Measurements from ENCODE around the gene PNMA8C. TPM values are rescaled to one million over a fixed set of nuclear protein-coding genes. Genes with fewer than 3 reads are reported as not detected.

Gene PNMA8C
- polyA plus RNA-seq, 2 of the 4 experiments (the other 2 are of a cell fraction), result 0.01 TPM; not detected in 1

DNA sequence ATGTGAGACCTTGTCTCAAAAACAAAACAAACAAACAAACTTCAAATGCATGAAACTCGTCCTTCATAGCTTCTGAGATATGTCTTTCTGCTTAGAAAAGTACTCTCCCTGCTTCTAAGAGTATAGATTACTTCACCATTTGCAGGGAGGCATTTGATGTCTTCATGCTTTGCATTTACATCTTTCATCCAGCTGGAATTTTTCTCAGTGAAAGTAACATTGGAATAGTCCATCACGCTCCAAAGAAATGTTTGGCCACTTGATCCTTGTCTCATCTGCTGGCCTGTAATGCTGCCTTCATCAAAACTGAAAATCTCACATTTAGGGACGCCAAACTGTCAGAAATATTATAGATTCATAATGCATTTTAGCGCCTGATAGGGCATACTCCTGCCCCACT, 23.4 kb upstream of the PNMA8C start:
- DNase-seq (ENCODE audit: low read depth in 1 of 2, low spot score in 1 of 2) (no peak), FAIRE-seq (no peak)
- no peak overlapping the region for H3K27ac ChIP-seq

DNA sequence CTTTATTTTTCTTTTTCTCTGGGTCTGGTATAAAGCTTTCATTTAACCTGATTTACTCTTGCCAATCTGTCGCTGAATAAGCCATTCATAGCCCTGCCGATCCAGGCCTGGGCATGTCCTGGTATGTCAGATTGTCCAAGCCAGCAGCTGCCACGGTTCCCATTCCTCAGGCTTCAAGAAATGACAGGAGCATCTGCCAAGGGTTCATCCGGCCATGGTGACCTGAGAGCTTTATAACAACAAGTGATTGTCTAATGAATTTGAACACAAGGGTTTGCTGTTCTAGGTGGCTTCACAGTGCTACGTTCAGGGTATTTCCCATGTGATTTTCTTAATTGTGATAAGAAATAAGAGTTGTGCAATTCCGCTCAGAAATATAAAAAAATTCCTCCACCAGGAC, 22.6 kb upstream of the PNMA8C start:
- no peak for TF ChIP-seq EHF (CRISPR knock-in tag; IDR thresholded peaks at IDR 0.05)
- no peak for TF ChIP-seq HOXA7 (CRISPR knock-in tag; IDR thresholded peaks at IDR 0.05)
- no peak for TF ChIP-seq RNF2 (IDR thresholded peaks at IDR 0.05; ENCODE audit: borderline replicate concordance, low read depth)
- no peak for TF ChIP-seq SREBF2 (IDR thresholded peaks at IDR 0.05)
- Histone ChIP-seq H3K4me1 (no peaks in the 10 kb centered on the region), H3K4me2 (no peak overlapping the region), H3K4me3 (no peak overlapping the region), H3K27ac (no peak overlapping the region), H3K9me3 (no peaks in the 10 kb centered on the region)
- ChIA-PET CTCF (interaction anchor here (1.0 to 2.5 kb wide), 7 partner anchors 33 to 374 kb away, joined by 3 to 12 read pairs (median 6); no protein-coding TSS in a partner anchor), POLR2A (interaction anchor here (0.6 kb wide), 1 partner anchor 65 kb away, joined by 3 read pairs; no protein-coding TSS in a partner anchor)
- 78% methylated on average over 6 of the region's 6 CpGs for WGBS (ENCODE audit: missing lambda C conversion rate)
- ATAC-seq (no peak), FAIRE-seq (no peak), DNase-seq (ENCODE audit: low read depth in 1 of 2, low spot score in 1 of 2) (no peak)

More for the DNA sequence above, 23.4 kb upstream of the PNMA8C start:
- CTCF ChIA-PET, result interaction anchor here (0.6 to 2.5 kb wide), 7 partner anchors 35 to 375 kb away, joined by 3 to 12 read pairs (median 6); no protein-coding TSS in a partner anchor
- no peak for ATAC-seq
- WGBS (ENCODE audit: missing lambda C conversion rate), result 41% methylated on average over 4 of the region's 4 CpGs
- POLR2A ChIA-PET, result no interaction called here
- TF ChIP-seq, protein P1, sequence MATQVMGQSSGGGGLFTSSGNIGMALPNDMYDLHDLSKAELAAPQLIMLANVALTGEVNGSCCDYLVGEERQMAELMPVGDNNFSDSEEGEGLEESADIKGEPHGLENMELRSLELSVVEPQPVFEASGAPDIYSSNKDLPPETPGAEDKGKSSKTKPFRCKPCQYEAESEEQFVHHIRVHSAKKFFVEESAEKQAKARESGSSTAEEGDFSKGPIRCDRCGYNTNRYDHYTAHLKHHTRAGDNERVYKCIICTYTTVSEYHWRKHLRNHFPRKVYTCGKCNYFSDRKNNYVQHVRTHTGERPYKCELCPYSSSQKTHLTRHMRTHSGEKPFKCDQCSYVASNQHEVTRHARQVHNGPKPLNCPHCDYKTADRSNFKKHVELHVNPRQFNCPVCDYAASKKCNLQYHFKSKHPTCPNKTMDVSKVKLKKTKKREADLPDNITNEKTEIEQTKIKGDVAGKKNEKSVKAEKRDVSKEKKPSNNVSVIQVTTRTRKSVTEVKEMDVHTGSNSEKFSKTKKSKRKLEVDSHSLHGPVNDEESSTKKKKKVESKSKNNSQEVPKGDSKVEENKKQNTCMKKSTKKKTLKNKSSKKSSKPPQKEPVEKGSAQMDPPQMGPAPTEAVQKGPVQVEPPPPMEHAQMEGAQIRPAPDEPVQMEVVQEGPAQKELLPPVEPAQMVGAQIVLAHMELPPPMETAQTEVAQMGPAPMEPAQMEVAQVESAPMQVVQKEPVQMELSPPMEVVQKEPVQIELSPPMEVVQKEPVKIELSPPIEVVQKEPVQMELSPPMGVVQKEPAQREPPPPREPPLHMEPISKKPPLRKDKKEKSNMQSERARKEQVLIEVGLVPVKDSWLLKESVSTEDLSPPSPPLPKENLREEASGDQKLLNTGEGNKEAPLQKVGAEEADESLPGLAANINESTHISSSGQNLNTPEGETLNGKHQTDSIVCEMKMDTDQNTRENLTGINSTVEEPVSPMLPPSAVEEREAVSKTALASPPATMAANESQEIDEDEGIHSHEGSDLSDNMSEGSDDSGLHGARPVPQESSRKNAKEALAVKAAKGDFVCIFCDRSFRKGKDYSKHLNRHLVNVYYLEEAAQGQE (IDR thresholded peaks at IDR 0.05), result no peak
- TF ChIP-seq ZFP36 (IDR thresholded peaks at IDR 0.05; ENCODE audit: borderline replicate concordance, partially characterized antibody) (no peak), MAFK (IDR thresholded peaks at IDR 0.05; ENCODE audit: partially characterized antibody) (no peak), GATA3 (IDR thresholded peaks at IDR 0.05; ENCODE audit: borderline replicate concordance) (no peak), HOXB5 (CRISPR knock-in tag; IDR thresholded peaks at IDR 0.05) (no peak), KDM1A (IDR thresholded peaks at IDR 0.05; ENCODE audit: low read depth) (no peak), FOSL2 (IDR thresholded peaks at IDR 0.05) (no peak), FOSL2 (CRISPR knock-in tag; IDR thresholded peaks at IDR 0.05) (no peak), RNF2 (IDR thresholded peaks at IDR 0.05; ENCODE audit: borderline replicate concordance, low read depth) (no peak), CBX8 (IDR thresholded peaks at IDR 0.05) (no peak)
- TF ChIP-seq, protein P2, sequence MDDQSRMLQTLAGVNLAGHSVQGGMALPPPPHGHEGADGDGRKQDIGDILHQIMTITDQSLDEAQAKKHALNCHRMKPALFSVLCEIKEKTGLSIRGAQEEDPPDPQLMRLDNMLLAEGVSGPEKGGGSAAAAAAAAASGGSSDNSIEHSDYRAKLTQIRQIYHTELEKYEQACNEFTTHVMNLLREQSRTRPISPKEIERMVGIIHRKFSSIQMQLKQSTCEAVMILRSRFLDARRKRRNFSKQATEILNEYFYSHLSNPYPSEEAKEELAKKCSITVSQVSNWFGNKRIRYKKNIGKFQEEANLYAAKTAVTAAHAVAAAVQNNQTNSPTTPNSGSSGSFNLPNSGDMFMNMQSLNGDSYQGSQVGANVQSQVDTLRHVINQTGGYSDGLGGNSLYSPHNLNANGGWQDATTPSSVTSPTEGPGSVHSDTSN (IDR thresholded peaks at IDR 0.05), result no peak
- TF ChIP-seq, protein P3, sequence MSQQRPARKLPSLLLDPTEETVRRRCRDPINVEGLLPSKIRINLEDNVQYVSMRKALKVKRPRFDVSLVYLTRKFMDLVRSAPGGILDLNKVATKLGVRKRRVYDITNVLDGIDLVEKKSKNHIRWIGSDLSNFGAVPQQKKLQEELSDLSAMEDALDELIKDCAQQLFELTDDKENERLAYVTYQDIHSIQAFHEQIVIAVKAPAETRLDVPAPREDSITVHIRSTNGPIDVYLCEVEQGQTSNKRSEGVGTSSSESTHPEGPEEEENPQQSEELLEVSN (IDR thresholded peaks at IDR 0.05; ENCODE audit: borderline replicate concordance, low read depth), result no peak
- TF ChIP-seq, protein P4, sequence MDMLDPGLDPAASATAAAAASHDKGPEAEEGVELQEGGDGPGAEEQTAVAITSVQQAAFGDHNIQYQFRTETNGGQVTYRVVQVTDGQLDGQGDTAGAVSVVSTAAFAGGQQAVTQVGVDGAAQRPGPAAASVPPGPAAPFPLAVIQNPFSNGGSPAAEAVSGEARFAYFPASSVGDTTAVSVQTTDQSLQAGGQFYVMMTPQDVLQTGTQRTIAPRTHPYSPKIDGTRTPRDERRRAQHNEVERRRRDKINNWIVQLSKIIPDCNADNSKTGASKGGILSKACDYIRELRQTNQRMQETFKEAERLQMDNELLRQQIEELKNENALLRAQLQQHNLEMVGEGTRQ (IDR thresholded peaks at IDR 0.05), result no peak
- Histone ChIP-seq H3K9me3 (no peaks in the 10 kb centered on the region), H3K4me3 (no peak overlapping the region), H3K4me1 (no peaks in the 10 kb centered on the region), H3K4me2 (no peak overlapping the region)

DNA sequence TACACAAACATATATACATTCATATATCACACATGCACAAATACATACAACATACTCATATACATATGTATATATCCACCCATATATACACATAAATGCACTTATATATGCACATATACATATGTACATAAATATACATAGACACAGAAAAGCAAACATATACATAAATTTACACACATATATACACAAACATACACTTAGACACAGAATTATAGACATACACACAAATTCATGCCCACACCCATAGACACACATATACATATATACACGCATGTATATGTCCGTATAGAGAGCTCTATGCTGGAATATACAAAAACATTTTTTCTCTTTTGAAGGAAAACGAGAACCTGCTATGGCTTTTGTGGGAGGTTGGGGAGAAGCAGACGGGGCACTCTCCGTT, 22.0 kb upstream of the PNMA8C start:
- Histone ChIP-seq H3K4me2 (no peak overlapping the region), H3K4me3 (no peak overlapping the region), H3K4me1 (no peaks in the 10 kb centered on the region), H3K27ac (no peak overlapping the region), H3K9me3 (no peaks in the 10 kb centered on the region)
- WGBS (ENCODE audit: missing lambda C conversion rate), result 78% methylated on average over 5 of the region's 5 CpGs
- ChIA-PET POLR2A (interaction anchor here (0.6 kb wide), 1 partner anchor 65 kb away, joined by 3 read pairs; no protein-coding TSS in a partner anchor), CTCF (interaction anchor here (1.0 to 2.5 kb wide), 7 partner anchors 34 to 373 kb away, joined by 3 to 12 read pairs (median 6); no protein-coding TSS in a partner anchor)
- ATAC-seq (no peak), FAIRE-seq (no peak), DNase-seq (ENCODE audit: low read depth in 1 of 2, low spot score in 1 of 2) (no peak)
- no peak for TF ChIP-seq NFE2L2 (conservative IDR thresholded peaks at IDR 0.05; ENCODE audit: low read length)
- TF ChIP-seq EHF (CRISPR knock-in tag; IDR thresholded peaks at IDR 0.05), result no peak
- TF ChIP-seq ZNF302 (CRISPR knock-in tag; IDR thresholded peaks at IDR 0.05), result no peak
- no peak for TF ChIP-seq RCOR1 (IDR thresholded peaks at IDR 0.05; ENCODE audit: low read depth, low read length)
- TF ChIP-seq RFX5 (IDR thresholded peaks at IDR 0.05), result no peak
- TF ChIP-seq, protein P5, sequence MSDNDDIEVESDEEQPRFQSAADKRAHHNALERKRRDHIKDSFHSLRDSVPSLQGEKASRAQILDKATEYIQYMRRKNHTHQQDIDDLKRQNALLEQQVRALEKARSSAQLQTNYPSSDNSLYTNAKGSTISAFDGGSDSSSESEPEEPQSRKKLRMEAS (IDR thresholded peaks at IDR 0.05), result no peak
- no peak for TF ChIP-seq EHMT2 (IDR thresholded peaks at IDR 0.05; ENCODE audit: low read depth)
- no peak for TF ChIP-seq FOSL2 (IDR thresholded peaks at IDR 0.05)
- no peak for TF ChIP-seq FOSL2 (CRISPR knock-in tag; IDR thresholded peaks at IDR 0.05)
- no peak for TF ChIP-seq CHD2 (IDR thresholded peaks at IDR 0.05; ENCODE audit: low read length, partially characterized antibody)
- no peak for TF ChIP-seq FOSB (CRISPR knock-in tag; IDR thresholded peaks at IDR 0.05)
- no peak for TF ChIP-seq CEBPB (IDR thresholded peaks at IDR 0.05)
